Trophoblast cell (in vitro differentiated cells and primary cell): ENCODE results near the gene LRMDA.

ENCODE experiments used
- DNase-seq, 2 donors: peaks; one replicate each; pipeline ENCODE4 v3.0.0-alpha.2; 2016
- H2AFZ ChIP-seq: 2 replicates; pipeline ENCODE4 v1.6.1; 2013; ENCODE audit warnings: low read length, moderate library complexity, mild to moderate bottlenecking; ENCODE audit not compliant: insufficient read depth, poor library complexity
- H2AK5ac ChIP-seq: 2 replicates; pipeline ENCODE4 v1.6.1; 2013; ENCODE audit warnings: mild to moderate bottlenecking, low read length
- H2BK120ac ChIP-seq: 2 replicates; pipeline ENCODE4 v1.6.1; 2013; ENCODE audit warnings: low read length, mild to moderate bottlenecking, moderate library complexity; ENCODE audit not compliant: insufficient read depth, poor library complexity
- H2BK12ac ChIP-seq: 2 replicates; pipeline ENCODE4 v1.6.1; 2013; ENCODE audit warnings: mild to moderate bottlenecking, low read length, moderate library complexity
- H2BK5ac ChIP-seq: 2 replicates; pipeline ENCODE4 v1.6.1; 2013; ENCODE audit warnings: low read length, low read depth, moderate library complexity, mild to moderate bottlenecking; ENCODE audit not compliant: poor library complexity
- H3K14ac ChIP-seq: 2 replicates; pipeline ENCODE4 v1.6.1; 2013; ENCODE audit warnings: mild to moderate bottlenecking, low read length
- H3K18ac ChIP-seq: 2 replicates; pipeline ENCODE4 v1.6.1; 2013; ENCODE audit warnings: mild to moderate bottlenecking, low read length
- H3K23ac ChIP-seq: 2 replicates; pipeline ENCODE4 v1.6.1; 2013; ENCODE audit warnings: low read length
- H3K27ac ChIP-seq: 2 replicates; pipeline ENCODE4 v1.5.1; 2013; ENCODE audit warnings: low read depth, mild to moderate bottlenecking, inconsistent platforms, low read length, moderate library complexity
- H3K27me3 ChIP-seq: 2 replicates; pipeline ENCODE4 v1.6.1; 2013; ENCODE audit warnings: inconsistent platforms, mild to moderate bottlenecking, low read length, moderate library complexity; ENCODE audit not compliant: insufficient read depth
- H3K36me3 ChIP-seq, 2 experiments: 1 replicate in 1 of 2; 2 replicates in 1 of 2; pipeline ENCODE4 v1.6.1; 2013; ENCODE audit warnings: low read length in 2 of 2, mild to moderate bottlenecking in 2 of 2, moderate library complexity in 1 of 2; ENCODE audit not compliant: insufficient read depth in 2 of 2, control insufficient read depth in 1 of 2
- H3K4ac ChIP-seq: 2 replicates; pipeline ENCODE4 v1.6.1; 2013; ENCODE audit warnings: low read depth, mild to moderate bottlenecking, low read length, moderate library complexity
- H3K4me1 ChIP-seq, 2 experiments: 1 replicate in 1 of 2; 2 replicates in 1 of 2; pipeline ENCODE4 v1.6.1; 2013; ENCODE audit warnings: low read length in 2 of 2, mild to moderate bottlenecking in 2 of 2, moderate library complexity in 1 of 2; ENCODE audit not compliant: insufficient read depth in 2 of 2, control insufficient read depth in 1 of 2
- H3K4me2 ChIP-seq: 2 replicates; pipeline ENCODE4 v1.6.1; 2013; ENCODE audit warnings: inconsistent platforms, mild to moderate bottlenecking, low read length, moderate library complexity
- H3K4me3 ChIP-seq: 2 replicates; pipeline ENCODE4 v1.5.1; 2013; ENCODE audit warnings: mild to moderate bottlenecking, low read depth, low read length, inconsistent platforms
- H3K79me1 ChIP-seq: one replicate; pipeline ENCODE4 v1.6.1; 2013; ENCODE audit warnings: low read length
- H3K79me2 ChIP-seq: 2 replicates; pipeline ENCODE4 v1.6.1; 2013; ENCODE audit warnings: low read length, mild to moderate bottlenecking; ENCODE audit not compliant: control insufficient read depth, insufficient read depth, poor library complexity
- H3K9ac ChIP-seq: 2 replicates; pipeline ENCODE4 v1.6.1; 2013; ENCODE audit warnings: mild to moderate bottlenecking, low read length
- H3K9me3 ChIP-seq: 2 replicates; pipeline ENCODE4 v1.6.1; 2013; ENCODE audit warnings: low read depth, mild to moderate bottlenecking, control low read depth, inconsistent platforms, low read length; ENCODE audit not compliant: insufficient read depth
- H4K12ac ChIP-seq: 2 replicates; pipeline ENCODE4 v1.6.1; 2013; ENCODE audit warnings: low read depth, mild to moderate bottlenecking, low read length, moderate library complexity
- H4K8ac ChIP-seq: 2 replicates; pipeline ENCODE4 v1.6.1; 2013; ENCODE audit warnings: low read depth, mild to moderate bottlenecking, low read length, moderate library complexity
- H4K91ac ChIP-seq: one replicate; pipeline ENCODE4 v1.6.1; 2013; ENCODE audit warnings: low read depth, mild to moderate bottlenecking, low read length, moderate library complexity
- WGBS: extraction: QIAGEN DNeasy Blood & Tissue Kit; methylation state at CpG from one replicate; pipeline ENCODE4 v1.1.7; 2013; ENCODE audit warnings: missing lambda C conversion rate; ENCODE audit not compliant: insufficient read length, insufficient coverage; ENCODE audit errors: extremely low coverage; 5-methylcytosine and 5-hydroxymethylcytosine counted together

The LRMDA gene

DNA sequence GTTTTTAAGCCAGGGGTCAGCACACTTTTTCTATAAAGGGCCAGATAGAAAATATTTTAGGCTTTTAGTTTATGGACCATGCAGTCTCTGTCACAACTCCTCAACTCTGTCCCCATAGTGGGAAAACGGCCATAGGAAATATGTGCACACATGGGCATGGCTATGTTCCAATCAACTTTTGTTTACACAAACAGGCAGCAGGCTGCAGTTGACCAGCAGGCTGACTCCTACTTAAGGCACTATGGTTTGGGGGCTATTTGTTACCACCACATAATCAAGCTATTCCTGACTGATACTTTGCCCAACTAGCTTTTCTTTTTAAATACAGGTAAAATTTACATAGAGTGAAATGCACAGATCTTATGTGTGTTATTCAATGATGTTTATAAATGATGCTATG lies 362.4 kb downstream of the LRMDA start:
- Histone ChIP-seq H2BK12ac (no peak overlapping the region), H3K4me3 (no peak overlapping the region), H3K9ac (no peak overlapping the region), H3K18ac (no peak overlapping the region), H3K14ac (no peak overlapping the region), H3K4me2 (no peak overlapping the region), H2AK5ac (no peak overlapping the region), H3K23ac (no peak overlapping the region), H4K8ac (no peak overlapping the region), H3K4me1 (peaks cover 0 to 3% of the 10 kb centered on the region in 2 experiments), H3K27ac (no peak overlapping the region), H3K79me1 (no peaks in the 10 kb centered on the region), H3K79me2 (no peaks in the 10 kb centered on the region), H4K12ac (no peak overlapping the region), H3K9me3 (no peaks in the 10 kb centered on the region), H2BK5ac (no peak overlapping the region), H4K91ac (no peak overlapping the region), H2AFZ (no peak overlapping the region), H3K27me3 (no peaks in the 10 kb centered on the region), H2BK120ac (no peak overlapping the region), H3K36me3 (no peaks in the 10 kb centered on the region), H3K4ac (no peak overlapping the region)
- no peak for DNase-seq
- no CpG with 5 or more reads among the region's 1 CpG for WGBS

DNA sequence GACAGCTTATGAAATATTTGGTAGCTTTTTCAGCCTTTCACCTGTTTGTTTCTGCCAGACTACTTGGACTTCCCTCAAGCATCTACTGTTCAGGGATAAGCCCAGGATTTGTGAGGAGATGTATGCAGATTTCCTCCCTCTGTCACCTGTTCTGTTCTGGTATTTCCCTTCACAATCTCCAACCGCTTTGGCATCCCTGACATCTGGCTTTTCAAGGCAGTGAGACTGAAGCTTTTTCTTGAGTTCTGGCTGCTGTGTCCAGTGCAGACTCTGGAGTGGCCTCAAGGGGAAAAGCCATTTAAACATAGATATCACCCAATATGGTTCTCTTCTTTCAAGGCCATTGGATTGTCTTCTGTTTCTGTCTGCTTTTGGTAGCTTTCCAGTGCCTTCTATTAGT lies 369.7 kb downstream of the LRMDA start:
- no peaks in the 10 kb centered on the region for H3K27me3 ChIP-seq
- no peak overlapping the region for H2AFZ ChIP-seq
- no peak overlapping the region for H2BK12ac ChIP-seq
- no peaks in the 10 kb centered on the region for H3K79me1 ChIP-seq
- H3K4me2 ChIP-seq = no peak overlapping the region
- H3K36me3 ChIP-seq = no peaks in the 10 kb centered on the region
- no peak overlapping the region for H3K4ac ChIP-seq
- no peak overlapping the region for H4K8ac ChIP-seq
- H3K27ac ChIP-seq = no peak overlapping the region
- no peaks in the 10 kb centered on the region for H3K79me2 ChIP-seq
- H3K23ac ChIP-seq = no peak overlapping the region
- no CpG with 5 or more reads among the region's 1 CpG for WGBS
- no peak overlapping the region for H3K4me3 ChIP-seq
- H2BK5ac ChIP-seq = no peak overlapping the region
- H3K18ac ChIP-seq = no peak overlapping the region
- H3K14ac ChIP-seq = no peak overlapping the region
- H4K91ac ChIP-seq = no peak overlapping the region
- H2AK5ac ChIP-seq = no peak overlapping the region
- no peaks in the 10 kb centered on the region for H3K4me1 ChIP-seq
- no peak overlapping the region for H2BK120ac ChIP-seq
- no peak overlapping the region for H4K12ac ChIP-seq
- no peak for DNase-seq
- H3K9ac ChIP-seq = no peak overlapping the region
- H3K9me3 ChIP-seq = no peaks in the 10 kb centered on the region

DNA sequence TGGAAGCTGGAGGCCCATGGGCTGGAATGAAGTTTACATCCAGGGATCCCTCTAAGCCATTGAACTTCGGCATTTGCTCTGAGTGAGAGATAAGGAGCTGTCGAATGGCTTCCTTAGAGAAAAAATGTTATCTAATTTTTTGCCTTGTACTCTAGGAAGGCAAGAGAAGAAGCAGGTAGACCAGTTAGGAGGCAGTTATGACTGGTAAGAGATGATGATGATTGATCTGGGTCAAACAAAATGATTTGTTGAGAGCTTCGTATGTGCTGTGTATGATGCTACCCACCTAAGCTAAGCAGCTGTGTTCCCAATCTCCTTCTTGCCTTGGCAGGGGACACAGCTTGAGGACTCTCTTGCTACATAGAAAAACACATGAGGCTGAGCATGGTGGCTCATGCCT lies 370.2 kb downstream of the LRMDA start:
- Histone ChIP-seq H3K4me2 (no peak overlapping the region), H3K4ac (no peak overlapping the region), H3K4me3 (no peak overlapping the region), H4K8ac (no peak overlapping the region), H2AK5ac (no peak overlapping the region), H3K79me2 (no peaks in the 10 kb centered on the region), H2BK5ac (no peak overlapping the region), H3K4me1 (no peaks in the 10 kb centered on the region), H3K14ac (no peak overlapping the region), H2BK120ac (no peak overlapping the region), H3K79me1 (no peaks in the 10 kb centered on the region), H3K9me3 (no peaks in the 10 kb centered on the region), H4K12ac (no peak overlapping the region), H3K18ac (no peak overlapping the region), H2AFZ (no peak overlapping the region), H3K9ac (no peak overlapping the region), H3K36me3 (no peaks in the 10 kb centered on the region), H4K91ac (no peak overlapping the region), H3K23ac (no peak overlapping the region), H3K27ac (no peak overlapping the region), H3K27me3 (no peaks in the 10 kb centered on the region), H2BK12ac (no peak overlapping the region)
- DNase-seq = no peak
- WGBS = no CpG with 5 or more reads among the region's 3 CpGs

DNA sequence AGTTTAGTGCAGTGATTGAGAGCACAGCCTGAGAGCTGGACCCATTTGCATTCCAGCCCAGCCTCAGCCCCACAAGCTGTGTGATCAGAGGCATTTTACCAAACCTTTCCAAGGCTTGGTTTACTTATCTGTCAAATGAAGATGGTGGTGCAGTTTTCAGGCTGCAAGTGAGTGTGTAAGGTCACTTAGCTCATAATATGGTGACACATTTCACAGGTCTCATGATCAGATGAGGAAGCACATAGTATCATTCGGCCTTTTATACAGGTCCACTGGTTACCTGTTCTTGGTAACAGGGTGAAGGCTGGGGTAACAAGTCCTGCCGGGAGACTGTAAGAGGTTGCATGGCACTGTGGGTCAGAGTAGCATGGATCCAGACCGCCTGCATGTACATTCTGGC lies 371.7 kb downstream of the LRMDA start:
- Histone ChIP-seq H3K4me1 (no peaks in the 10 kb centered on the region), H3K9me3 (no peaks in the 10 kb centered on the region), H2BK12ac (no peak overlapping the region), H3K18ac (no peak overlapping the region), H4K91ac (no peak overlapping the region), H3K79me2 (no peaks in the 10 kb centered on the region), H2AK5ac (no peak overlapping the region), H2BK120ac (no peak overlapping the region), H3K27ac (no peak overlapping the region), H3K79me1 (no peaks in the 10 kb centered on the region), H2AFZ (no peak overlapping the region), H3K14ac (no peak overlapping the region), H3K4me3 (no peak overlapping the region), H4K8ac (no peak overlapping the region), H3K4me2 (no peak overlapping the region), H3K4ac (no peak overlapping the region), H3K36me3 (no peaks in the 10 kb centered on the region), H3K9ac (no peak overlapping the region), H2BK5ac (no peak overlapping the region), H3K27me3 (no peaks in the 10 kb centered on the region), H4K12ac (no peak overlapping the region), H3K23ac (no peak overlapping the region)
- DNase-seq = no peak
- no CpG with 5 or more reads among the region's 3 CpGs for WGBS
